ENCODE measurements around the gene TBC1D22A.

DNA sequence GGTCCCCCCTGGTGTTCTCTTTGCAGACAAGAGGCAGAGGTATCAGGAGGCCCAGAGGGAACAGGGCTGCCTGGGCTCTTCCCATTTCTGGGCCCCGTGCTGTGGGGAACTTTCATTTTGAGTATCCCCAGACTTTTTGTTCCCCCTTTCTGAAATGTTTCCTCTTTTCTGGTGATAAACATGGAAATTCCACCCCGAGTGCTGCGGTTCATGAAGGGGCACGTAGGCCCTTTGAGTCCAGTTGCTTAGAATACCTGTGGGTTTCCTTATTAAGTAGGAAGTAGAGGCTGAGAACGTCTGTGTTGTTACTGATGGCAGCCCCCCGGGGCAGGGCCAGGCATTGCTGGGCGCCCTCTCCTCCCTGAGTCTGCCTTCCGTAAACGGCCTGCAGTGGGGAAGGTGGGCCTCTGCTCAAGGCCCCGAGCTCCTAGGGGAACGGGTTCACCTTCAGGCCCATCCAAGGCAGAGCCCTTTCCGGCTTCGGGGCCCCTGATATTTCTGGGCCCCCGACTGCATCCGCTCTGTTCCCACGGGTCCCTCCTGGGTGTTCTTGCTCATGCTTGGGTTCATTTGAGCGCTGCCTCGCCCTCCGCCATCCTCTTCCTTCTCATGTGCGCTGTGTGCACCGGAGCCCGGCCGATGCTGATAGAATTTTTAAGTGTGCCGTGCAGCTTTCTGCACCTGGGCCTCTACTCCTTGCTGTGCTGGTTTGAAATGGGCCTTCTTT is 12.0 kb downstream of the TBC1D22A start:
- TF ChIP-seq, protein P1, sequence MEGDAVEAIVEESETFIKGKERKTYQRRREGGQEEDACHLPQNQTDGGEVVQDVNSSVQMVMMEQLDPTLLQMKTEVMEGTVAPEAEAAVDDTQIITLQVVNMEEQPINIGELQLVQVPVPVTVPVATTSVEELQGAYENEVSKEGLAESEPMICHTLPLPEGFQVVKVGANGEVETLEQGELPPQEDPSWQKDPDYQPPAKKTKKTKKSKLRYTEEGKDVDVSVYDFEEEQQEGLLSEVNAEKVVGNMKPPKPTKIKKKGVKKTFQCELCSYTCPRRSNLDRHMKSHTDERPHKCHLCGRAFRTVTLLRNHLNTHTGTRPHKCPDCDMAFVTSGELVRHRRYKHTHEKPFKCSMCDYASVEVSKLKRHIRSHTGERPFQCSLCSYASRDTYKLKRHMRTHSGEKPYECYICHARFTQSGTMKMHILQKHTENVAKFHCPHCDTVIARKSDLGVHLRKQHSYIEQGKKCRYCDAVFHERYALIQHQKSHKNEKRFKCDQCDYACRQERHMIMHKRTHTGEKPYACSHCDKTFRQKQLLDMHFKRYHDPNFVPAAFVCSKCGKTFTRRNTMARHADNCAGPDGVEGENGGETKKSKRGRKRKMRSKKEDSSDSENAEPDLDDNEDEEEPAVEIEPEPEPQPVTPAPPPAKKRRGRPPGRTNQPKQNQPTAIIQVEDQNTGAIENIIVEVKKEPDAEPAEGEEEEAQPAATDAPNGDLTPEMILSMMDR (IDR thresholded peaks at IDR 0.05): no peak
- TF ChIP-seq EP300 (IDR thresholded peaks at IDR 0.05): no peak
- TF ChIP-seq POLR2A (IDR thresholded peaks at IDR 0.05): no peak

All from ovary (tissue), 3 donors.